GM12891 (cell line): ENCODE data around the gene GRAMD1A.

Source experiments
- DNase-seq: peaks from one replicate; pipeline ENCODE4 v3.0.0; 2011; ENCODE audit warnings: low spot score; ENCODE audit not compliant: insufficient read length
- FAIRE-seq: peaks from 2 replicates; lab custom pipeline; 2011; peaks lifted over from hg19 to GRCh38; lab: Jason Lieb, UNC
- PAX5 ChIP-seq: IDR thresholded peaks from 2 replicates; pipeline ENCODE4 v1.6.1; 2011; ENCODE audit warnings: low read length, moderate library complexity, mild to moderate bottlenecking; ENCODE audit not compliant: insufficient read depth, severe bottlenecking
- POLR2A ChIP-seq: IDR thresholded peaks from 2 replicates; pipeline ENCODE4 v1.6.1; 2011; ENCODE audit warnings: low read depth, low read length, control low read depth
- POLR2AphosphoS5 ChIP-seq: IDR thresholded peaks from 2 replicates; pipeline ENCODE4 v1.6.1; 2011; ENCODE audit warnings: low read depth, low read length, control low read depth
- POU2F2 ChIP-seq: IDR thresholded peaks from 2 replicates; pipeline ENCODE4 v1.6.1; 2011; ENCODE audit warnings: low read depth, mild to moderate bottlenecking, control low read depth, low read length, moderate library complexity
- SPI1 ChIP-seq: IDR thresholded peaks from 2 replicates; pipeline ENCODE4 v1.6.1; 2011; ENCODE audit warnings: low read depth, low read length, control low read depth
- TAF1 ChIP-seq: IDR thresholded peaks from 2 replicates; pipeline ENCODE4 v1.6.1; 2011; ENCODE audit warnings: low read depth, low read length, control low read depth

The GRAMD1A gene

GRCh38 chr19:35034005-35034502 lies 33.9 kb downstream of the GRAMD1A start:
- FAIRE-seq (no peak), DNase-seq (no peak)
- no peak for TF ChIP-seq TAF1
- TF ChIP-seq POLR2AphosphoS5: no peak
- no peak for TF ChIP-seq POU2F2
- TF ChIP-seq POLR2A: no peak
- TF ChIP-seq PAX5: no peak
- no peak for TF ChIP-seq SPI1

- no peak for FAIRE-seq
- TF ChIP-seq POLR2AphosphoS5: no peak
- no peak for TF ChIP-seq SPI1
- no peak for TF ChIP-seq POU2F2
- no peak for TF ChIP-seq TAF1
- no peak for TF ChIP-seq POLR2A
- no peak for TF ChIP-seq PAX5
- no peak for DNase-seq
These were observed 34.7 kb downstream of the GRAMD1A start for GRCh38 chr19:35034588-35035382.

GRCh38 chr19:35037716-35038622 lies 37.8 kb downstream of the GRAMD1A start:
- TF ChIP-seq PAX5 (no peak), SPI1 (peak; percentile 47)
- peak; percentile 95 for FAIRE-seq
- peak; percentile 70 for DNase-seq

GRCh38 chr19:35038623-35039512 lies 38.7 kb downstream of the GRAMD1A start:
- FAIRE-seq: peak; percentile 84
- TF ChIP-seq PAX5 (no peak), TAF1 (no peak), POU2F2 (no peak), POLR2A (no peak)
- DNase-seq: no peak

- FAIRE-seq: no peak
These were observed 40.0 kb downstream of the GRAMD1A start for GRCh38 chr19:35039881-35040825.

GRCh38 chr19:35040826-35041547 lies 40.9 kb downstream of the GRAMD1A start:
- no peak for DNase-seq
- FAIRE-seq: peak; percentile 71
- TF ChIP-seq TAF1 (no peak), PAX5 (no peak), SPI1 (no peak), POLR2A (no peak), POLR2AphosphoS5 (no peak), POU2F2 (no peak)

More at GRCh38 chr19:35039881-35040825, 40.0 kb downstream of the GRAMD1A start:
- no peak for DNase-seq
- TF ChIP-seq PAX5: no peak
- TF ChIP-seq POU2F2: no peak
- no peak for TF ChIP-seq TAF1
- TF ChIP-seq POLR2AphosphoS5: no peak
- TF ChIP-seq POLR2A: no peak
- TF ChIP-seq SPI1: no peak

- FAIRE-seq (no peak), DNase-seq (no peak)
- TF ChIP-seq PAX5: no peak
- TF ChIP-seq POU2F2: no peak
- no peak for TF ChIP-seq POLR2A
- TF ChIP-seq POLR2AphosphoS5: no peak
- no peak for TF ChIP-seq TAF1
- TF ChIP-seq SPI1: no peak
These were observed 41.5 kb downstream of the GRAMD1A start, which contains the start of gene HPN for GRCh38 chr19:35041548-35042055. TSS of gene HPN (plus strand) at chr19:35041721. CDS start at chr19:35042507, 786 bp downstream.
